SH-SY5Y (cell line): ENCODE data around the gene ATG7.

Experiments
- GATA2 ChIP-seq: IDR thresholded peaks from 2 replicates; pipeline ENCODE4 v1.6.1; 2011; ENCODE audit warnings: mild to moderate bottlenecking, low read depth, low read length
- GATA3 ChIP-seq: IDR thresholded peaks from 2 replicates; pipeline ENCODE4 v1.6.1; 2011; ENCODE audit warnings: low read depth, mild to moderate bottlenecking, low read length, moderate library complexity

DNA sequence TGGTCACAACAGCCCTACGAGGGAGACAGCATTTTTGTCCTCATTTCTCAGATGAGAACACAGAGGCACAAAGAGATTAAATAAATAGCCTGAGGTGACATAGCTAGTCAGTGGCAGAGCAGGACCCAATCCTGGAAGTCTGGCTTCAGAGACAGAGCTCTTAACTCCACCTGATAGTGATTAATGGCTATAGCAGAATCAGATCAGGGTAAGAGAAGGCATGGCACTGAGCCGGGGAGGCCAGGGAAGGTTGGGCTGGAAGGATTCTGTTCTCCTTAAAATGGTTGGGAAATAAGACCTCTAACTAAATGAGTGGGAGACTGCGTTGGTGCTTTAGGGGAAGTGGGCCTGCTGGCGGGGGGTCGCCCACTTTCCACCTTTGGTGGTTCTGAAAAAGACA, 267.0 kb downstream of the ATG7 start:
- peak; percentile 69 for TF ChIP-seq GATA2
- TF ChIP-seq GATA3, result no peak
